Superior temporal gyrus (tissue), 1 donor: ENCODE measurements around the gene FREM2.

Source experiments
- DNase-seq: peaks from one replicate; pipeline ENCODE4 v3.0.0-alpha.2; 2016; ENCODE audit errors: extremely low spot score

The FREM2 gene

GRCh38 chr13:38686577-38687245, at the start of gene FREM2:
TSS of gene FREM2 (plus strand) at chr13:38687077. CDS start at chr13:38687345, 268 bp downstream.
- peak; percentile 33 for DNase-seq

DNA sequence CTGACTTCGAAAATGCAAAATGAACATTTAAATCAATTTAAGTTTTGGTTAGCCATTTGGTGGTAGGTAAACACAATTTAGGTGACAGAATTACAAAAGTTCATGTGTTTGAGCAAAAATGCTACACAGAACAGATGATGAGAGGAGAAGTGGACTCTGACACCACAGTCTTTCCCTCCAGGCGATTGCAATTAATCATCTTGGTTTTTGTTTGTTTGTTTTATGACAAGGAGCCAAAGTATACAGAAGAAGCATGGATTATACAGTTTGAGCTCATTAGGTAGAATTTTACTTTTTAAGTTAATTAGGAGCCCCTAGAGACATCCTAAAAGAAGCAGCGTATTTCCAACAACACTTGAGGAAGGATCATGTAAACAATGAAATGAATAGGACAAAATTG, 49.3 kb upstream of the FREM2 start:
- no peak for DNase-seq

- DNase-seq, result no peak
Measured at GRCh38 chr13:38641164-38641948, 45.5 kb upstream of the FREM2 start.

DNA sequence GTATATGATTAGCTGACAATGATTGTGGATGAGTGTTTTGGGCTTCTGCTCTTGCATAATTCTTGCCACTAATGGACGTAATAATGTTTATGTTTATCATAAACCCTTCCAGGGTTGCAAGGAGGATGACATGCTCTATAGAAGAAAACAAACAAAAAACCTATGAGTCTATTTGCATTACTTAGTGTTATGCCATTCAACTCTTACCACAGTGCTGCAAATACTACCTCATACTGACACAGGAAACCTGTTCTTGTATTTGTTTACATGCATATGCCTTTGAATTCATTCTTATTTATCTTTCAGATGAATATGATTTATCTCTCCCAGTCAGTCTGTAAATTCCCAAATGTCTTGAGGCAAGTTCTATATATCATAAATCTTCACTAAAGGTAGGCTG, 39.6 kb upstream of the FREM2 start:
- DNase-seq, result no peak

- DNase-seq, result no peak
Measured at GRCh38 chr13:38648912-38649311, 38.0 kb upstream of the FREM2 start.

DNA sequence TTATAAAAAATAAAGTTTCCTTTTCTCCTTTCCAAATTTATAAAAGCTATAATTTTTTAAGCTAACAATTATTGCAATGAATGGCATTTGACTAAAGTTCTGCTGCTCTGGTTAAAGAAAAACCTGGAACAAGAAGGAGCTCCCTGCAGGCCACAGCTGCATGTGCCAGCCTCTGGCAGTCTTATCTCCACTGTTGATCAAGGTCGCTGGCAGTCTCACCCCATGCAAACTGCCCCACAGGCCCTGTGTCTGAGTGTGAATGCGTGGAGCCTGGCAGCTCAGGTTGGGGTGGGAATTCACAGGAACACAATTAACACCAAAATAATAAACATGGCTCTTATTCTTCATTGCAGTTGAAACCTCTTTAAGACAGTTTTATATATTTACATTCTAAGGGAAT, 30.2 kb upstream of the FREM2 start:
- no peak for DNase-seq

GRCh38 chr13:38657191-38657590, 29.7 kb upstream of the FREM2 start:
- no peak for DNase-seq

- no peak for DNase-seq
Measured at GRCh38 chr13:38658906-38659305, 28.0 kb upstream of the FREM2 start.

DNA sequence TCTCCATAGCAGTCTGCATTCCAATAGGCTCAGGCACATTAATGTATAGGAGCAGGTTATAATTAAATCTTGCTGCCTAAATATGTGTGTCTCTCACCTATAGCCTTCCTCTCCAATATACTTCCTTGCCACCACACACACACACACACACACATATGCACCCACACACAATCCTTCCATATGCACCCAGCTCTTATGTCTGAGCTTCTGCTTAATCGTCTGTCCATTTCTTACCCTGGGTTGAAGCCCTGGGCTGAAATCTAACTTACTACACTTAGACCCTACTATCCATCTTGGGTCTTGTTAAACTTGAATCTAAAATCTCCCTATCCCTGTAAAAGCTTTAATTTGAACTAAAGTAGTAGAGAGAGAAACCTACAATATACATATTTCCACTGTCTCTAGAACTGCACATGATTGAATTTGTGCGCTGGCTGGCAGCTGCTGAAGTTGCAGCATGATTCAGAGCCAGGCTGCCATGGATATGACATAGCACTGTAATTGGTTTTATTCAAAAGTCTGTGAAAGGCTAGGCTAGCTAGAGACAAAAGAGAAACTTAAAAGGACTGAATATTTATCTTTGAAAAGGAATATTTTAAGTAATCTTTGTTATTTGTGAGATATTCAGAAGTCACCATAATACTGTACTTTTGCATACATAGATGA, 25.7 kb upstream of the FREM2 start:
- DNase-seq, result no peak

GRCh38 chr13:38662362-38662761, 24.5 kb upstream of the FREM2 start:
- no peak for DNase-seq

- DNase-seq, result no peak
Measured at GRCh38 chr13:38664906-38665305, 22.0 kb upstream of the FREM2 start.

DNA sequence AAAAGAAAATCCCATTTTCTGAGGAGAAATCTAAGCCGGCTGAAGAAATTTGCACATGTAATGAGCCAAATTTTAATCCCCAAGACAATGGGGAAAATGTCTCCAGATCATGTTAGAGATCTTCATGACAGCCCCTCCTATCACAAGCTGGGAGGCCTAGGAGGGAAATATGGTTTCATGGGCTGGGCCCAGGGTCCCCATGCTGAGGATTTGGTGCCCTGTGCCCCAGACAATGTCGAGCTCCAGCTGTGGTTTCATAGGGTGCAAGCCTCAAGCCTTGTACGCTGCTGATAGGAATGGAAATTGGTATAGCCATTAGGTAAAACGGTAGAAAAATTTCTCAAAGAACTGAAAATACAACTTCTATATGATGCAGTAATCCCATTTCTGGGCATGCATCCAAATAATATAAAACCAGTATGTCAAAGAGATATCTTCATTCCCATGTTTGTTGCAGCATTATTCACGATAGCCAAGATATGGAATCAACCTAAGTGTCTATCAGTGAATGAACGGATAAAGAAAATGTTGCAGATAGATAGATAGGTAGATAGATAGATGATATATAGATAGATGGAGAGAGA, 19.3 kb upstream of the FREM2 start:
- no peak for DNase-seq

DNA sequence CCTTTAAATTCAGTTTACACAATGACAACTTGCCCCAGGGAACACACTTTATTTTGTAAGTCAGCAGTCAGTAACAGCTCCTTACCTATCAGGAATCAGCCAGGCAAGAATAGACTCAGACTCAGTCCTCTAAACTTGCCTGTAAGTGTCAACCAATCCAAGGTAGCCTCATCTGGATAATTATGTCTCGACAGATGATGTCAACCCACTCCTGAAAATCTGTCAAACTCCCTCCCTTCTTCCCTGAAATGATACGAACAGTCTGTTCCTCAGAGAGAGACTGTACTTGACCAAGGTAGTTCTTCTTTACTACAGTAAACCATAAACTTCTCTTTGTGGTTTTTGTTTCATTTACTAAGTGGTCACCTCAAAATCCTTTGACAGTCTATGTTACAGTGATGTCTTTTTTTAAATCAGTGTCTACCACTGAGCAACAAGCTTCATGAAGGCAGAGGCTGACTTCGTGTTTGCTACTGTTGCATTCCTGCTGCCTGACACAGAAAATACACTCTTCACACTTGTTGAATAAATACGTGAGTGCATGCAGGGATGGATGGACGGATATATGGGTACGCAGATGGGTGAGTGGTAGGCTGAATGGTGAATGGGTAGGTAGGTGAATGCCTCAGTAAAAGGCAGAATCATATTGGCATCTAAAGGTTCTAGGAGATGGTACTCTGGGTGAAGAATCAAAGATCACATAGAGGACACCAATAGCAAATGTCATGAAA, 17.5 kb upstream of the FREM2 start:
- no peak for DNase-seq

DNA sequence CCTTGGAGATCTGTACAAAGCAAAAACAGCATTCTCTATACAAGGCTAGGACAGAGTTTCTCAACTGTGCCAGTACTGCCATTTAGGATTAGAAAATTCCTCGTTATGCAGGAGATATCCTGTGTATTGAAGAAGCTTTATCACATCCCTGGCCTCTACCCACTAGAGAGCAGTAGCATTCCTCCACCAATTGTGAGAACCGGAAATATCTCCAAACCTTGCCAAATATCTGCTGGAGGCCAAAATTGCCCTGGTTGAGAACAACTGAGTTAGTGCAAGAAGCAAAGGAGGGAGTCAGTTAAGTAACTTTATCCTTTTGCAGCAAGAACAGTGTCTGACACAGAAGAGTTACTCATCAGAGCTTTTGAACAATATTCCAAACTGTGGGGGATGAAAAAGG, 16.2 kb upstream of the FREM2 start:
- no peak for DNase-seq

GRCh38 chr13:38671980-38672379, 14.9 kb upstream of the FREM2 start:
- DNase-seq, result no peak

GRCh38 chr13:38674208-38674607, 12.7 kb upstream of the FREM2 start:
- DNase-seq, result no peak

DNA sequence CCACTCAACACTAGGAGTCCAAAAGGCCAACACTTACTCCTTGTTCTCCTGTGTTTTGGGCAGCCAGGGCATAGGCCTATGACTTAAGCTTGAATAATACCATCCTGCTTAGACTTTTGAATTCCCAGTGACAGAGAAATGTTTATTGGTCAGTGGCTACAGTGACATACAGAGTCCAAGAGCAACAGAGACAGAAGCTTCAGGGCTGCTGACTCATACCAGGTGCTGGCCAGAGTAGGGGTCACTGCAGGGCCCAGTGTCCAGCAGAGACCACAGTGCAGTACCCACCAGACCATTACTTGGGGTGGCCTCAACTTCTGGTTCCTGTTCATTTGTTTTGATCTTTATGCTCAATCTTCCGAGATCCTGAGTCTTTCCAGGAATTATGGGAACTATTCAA, 6.0 kb upstream of the FREM2 start:
- no peak for DNase-seq

DNA sequence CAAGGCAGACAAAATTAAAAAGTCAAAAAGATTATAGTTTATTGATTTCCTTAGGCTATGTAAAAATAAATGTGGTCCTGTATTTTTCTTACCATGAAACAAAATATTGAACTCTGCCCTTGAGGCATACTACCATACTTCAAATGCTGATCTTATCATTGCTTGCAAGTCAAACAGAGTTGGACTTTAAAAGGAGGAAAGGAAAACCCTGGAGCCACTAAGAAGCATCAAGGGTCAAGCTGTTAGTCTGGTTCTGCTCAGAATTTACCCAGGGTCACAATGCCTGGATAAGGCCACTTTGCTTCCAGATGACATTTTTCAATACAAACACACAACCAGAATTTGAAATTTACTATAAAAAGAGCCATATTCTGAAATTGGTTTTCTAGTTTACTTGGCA, 2.2 kb upstream of the FREM2 start:
- no peak for DNase-seq

DNA sequence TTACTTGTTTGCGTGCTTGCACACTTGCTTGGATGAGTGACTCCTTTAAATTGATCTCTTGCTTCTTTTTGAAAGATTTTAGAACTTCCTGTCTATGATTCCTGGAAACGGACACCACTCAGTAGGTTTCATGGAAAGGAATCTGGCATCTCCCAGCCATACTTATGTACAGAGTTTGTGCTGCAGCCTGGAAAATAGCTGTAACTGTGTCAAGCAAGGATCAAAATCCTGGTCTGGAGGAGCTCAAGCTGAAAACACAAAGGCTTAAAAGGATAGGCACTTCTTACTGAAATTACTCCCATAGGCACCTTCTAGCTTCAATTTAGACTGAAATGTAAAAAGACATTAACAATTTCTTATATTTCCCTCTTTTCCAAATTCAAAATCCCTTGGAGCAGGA, 1.4 kb upstream of the FREM2 start:
- DNase-seq, result no peak

DNA sequence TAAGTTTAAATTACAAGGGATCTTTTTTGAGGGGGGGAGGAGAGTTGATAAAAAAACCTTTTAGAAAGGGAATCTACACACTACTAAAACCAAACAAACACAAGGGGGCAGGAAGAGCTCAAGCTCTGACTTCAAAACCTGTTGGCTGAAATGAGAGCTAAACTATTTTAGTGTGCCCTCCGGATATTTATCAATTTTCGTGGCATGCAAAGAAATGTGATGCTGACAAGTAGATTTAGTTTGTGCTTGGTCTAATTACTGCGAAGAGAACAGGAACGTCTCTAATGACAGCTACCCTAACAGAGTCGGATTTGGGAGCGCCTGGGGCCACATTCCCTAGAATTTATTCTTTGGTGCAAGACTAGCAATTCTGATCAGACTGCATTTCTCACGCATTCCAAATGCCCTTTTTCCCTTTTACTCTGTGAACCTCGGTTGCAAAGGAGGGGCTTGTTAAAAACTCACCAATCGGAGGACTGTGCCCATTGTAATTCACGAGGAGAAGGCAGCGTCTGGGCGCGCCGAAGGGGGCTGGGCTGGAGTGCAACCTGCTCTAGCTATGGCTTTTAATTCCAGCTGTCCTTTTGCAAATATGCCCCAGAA, 802 bp upstream of the FREM2 start:
- DNase-seq, result peak; percentile 85
